HepG2 (cell line): ENCODE measurements around the gene PLG.

Experiments used
- ELK4 ChIP-seq: sonication (generic); formaldehyde crosslinking; IDR thresholded peaks from 2 replicates; pipeline ENCODE4 v1.9.0; 2021; ENCODE audit warnings: missing genetic modification reagents, borderline replicate concordance
- FIP1L1 ChIP-seq: fragments of 200-400 bp; formaldehyde crosslinking; IDR thresholded peaks from 2 replicates; pipeline ENCODE4 v1.6.1; 2018; ENCODE audit warnings: low read depth, mild to moderate bottlenecking, low read length, moderate library complexity, borderline replicate concordance; ENCODE audit not compliant: insufficient read depth
- NR2C2 ChIP-seq: sonication (generic); formaldehyde crosslinking; IDR thresholded peaks from 2 replicates; pipeline ENCODE4 v1.4.0; 2020; ENCODE audit warnings: missing genetic modification reagents, mild to moderate bottlenecking, moderate library complexity, borderline replicate concordance
- NR2F1 ChIP-seq, 2 experiments: fragments of 450-650 bp in 1 of 2; formaldehyde crosslinking in 1 of 2; IDR thresholded peaks; 2 replicates each; pipeline versions ENCODE4 v1.5.0 to v1.6.1; 2016 to 2020; ENCODE audit warnings: mild to moderate bottlenecking in 1 of 2, missing compliant biosample characterization in 1 of 2, missing genetic modification reagents in 1 of 2, moderate library complexity in 1 of 2
- STAT5B ChIP-seq: sonication (generic); formaldehyde crosslinking; IDR thresholded peaks from 2 replicates; pipeline ENCODE4 v1.4.0; 2020; ENCODE audit warnings: missing genetic modification reagents
- ZNF138 ChIP-seq: sonication (generic); formaldehyde crosslinking; IDR thresholded peaks from 2 replicates; pipeline ENCODE4 v1.5.0; 2020; ENCODE audit warnings: mild to moderate bottlenecking, low read depth, missing genetic modification reagents
- ZNF142 ChIP-seq: sonication (generic); formaldehyde crosslinking; IDR thresholded peaks from 2 replicates; pipeline ENCODE4 v1.4.0; 2020; ENCODE audit warnings: missing genetic modification reagents
- ZNF20 ChIP-seq: sonication (generic); formaldehyde crosslinking; IDR thresholded peaks from 2 replicates; pipeline ENCODE4 v1.4.0; 2020; ENCODE audit warnings: mild to moderate bottlenecking, moderate library complexity, missing genetic modification reagents
- TF ChIP-seq, protein P1 (sequence below): sonication (generic); formaldehyde crosslinking; IDR thresholded peaks from 2 replicates; pipeline ENCODE4 v1.5.0; 2020; ENCODE audit warnings: mild to moderate bottlenecking, missing genetic modification reagents, moderate library complexity
- TF ChIP-seq, protein P2 (sequence below): sonication (generic); formaldehyde crosslinking; IDR thresholded peaks from 2 replicates; pipeline ENCODE4 v1.9.0; 2021; ENCODE audit warnings: missing genetic modification reagents, borderline replicate concordance

DNA sequence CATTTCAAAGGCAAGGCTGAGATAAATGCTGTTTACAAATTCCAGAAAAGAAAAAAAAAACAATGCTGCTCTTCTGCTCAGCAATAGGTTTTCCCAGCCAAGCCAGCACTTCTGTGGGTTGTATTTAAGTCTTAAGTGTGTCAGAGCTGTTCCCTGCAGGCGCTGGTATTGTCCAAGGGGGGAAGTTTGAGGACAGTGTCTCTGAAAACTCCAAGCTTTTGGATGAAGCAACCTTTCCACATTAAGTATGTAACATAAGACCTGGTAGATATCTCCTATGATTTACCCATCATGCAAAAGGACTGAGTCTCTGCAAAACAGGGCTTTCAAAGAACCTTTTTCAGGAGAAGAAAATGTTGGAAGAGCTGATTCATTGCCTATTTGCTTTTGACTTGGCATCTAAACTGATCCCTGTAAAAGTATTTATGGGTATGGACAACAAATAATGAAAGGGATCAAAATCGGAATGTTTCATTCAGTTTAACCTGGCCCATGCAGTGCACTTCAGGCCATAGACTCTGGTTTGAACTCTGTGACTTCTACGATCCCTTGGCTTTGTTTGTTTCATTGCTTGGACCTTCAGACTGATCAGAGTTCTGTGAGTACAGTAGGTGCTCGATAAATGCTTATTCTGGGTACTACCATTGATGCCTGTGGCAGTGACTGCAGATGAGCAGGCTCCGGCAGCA, 16.1 kb upstream of the PLG start:
- TF ChIP-seq, protein P1, sequence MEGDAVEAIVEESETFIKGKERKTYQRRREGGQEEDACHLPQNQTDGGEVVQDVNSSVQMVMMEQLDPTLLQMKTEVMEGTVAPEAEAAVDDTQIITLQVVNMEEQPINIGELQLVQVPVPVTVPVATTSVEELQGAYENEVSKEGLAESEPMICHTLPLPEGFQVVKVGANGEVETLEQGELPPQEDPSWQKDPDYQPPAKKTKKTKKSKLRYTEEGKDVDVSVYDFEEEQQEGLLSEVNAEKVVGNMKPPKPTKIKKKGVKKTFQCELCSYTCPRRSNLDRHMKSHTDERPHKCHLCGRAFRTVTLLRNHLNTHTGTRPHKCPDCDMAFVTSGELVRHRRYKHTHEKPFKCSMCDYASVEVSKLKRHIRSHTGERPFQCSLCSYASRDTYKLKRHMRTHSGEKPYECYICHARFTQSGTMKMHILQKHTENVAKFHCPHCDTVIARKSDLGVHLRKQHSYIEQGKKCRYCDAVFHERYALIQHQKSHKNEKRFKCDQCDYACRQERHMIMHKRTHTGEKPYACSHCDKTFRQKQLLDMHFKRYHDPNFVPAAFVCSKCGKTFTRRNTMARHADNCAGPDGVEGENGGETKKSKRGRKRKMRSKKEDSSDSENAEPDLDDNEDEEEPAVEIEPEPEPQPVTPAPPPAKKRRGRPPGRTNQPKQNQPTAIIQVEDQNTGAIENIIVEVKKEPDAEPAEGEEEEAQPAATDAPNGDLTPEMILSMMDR (CRISPR knock-in tag) = no peak
- TF ChIP-seq NR2C2 (CRISPR knock-in tag) (no peak), ELK4 (CRISPR knock-in tag) (no peak), ZNF138 (no peak), FIP1L1 (no peak), ZNF20 (CRISPR knock-in tag) (no peak), ZNF142 (no peak), STAT5B (no peak), NR2F1 (CRISPR knock-in tag; IDR thresholded peaks at IDR 0.05) (no peak)
- TF ChIP-seq, protein P2, sequence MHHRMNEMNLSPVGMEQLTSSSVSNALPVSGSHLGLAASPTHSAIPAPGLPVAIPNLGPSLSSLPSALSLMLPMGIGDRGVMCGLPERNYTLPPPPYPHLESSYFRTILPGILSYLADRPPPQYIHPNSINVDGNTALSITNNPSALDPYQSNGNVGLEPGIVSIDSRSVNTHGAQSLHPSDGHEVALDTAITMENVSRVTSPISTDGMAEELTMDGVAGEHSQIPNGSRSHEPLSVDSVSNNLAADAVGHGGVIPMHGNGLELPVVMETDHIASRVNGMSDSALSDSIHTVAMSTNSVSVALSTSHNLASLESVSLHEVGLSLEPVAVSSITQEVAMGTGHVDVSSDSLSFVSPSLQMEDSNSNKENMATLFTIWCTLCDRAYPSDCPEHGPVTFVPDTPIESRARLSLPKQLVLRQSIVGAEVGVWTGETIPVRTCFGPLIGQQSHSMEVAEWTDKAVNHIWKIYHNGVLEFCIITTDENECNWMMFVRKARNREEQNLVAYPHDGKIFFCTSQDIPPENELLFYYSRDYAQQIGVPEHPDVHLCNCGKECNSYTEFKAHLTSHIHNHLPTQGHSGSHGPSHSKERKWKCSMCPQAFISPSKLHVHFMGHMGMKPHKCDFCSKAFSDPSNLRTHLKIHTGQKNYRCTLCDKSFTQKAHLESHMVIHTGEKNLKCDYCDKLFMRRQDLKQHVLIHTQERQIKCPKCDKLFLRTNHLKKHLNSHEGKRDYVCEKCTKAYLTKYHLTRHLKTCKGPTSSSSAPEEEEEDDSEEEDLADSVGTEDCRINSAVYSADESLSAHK = no peak
